HTERT RPE-1 (cell line): ENCODE data around the gene MYL12A.

Experiments
- in situ Hi-C: fragments of 300-500 bp; cut with MboI; formaldehyde crosslinking; loops from 4 replicates; pipeline ENCODE4 v1.14.3; 2020; ENCODE audit warnings: low sequenced_read_pairs

MYL12A gene

DNA sequence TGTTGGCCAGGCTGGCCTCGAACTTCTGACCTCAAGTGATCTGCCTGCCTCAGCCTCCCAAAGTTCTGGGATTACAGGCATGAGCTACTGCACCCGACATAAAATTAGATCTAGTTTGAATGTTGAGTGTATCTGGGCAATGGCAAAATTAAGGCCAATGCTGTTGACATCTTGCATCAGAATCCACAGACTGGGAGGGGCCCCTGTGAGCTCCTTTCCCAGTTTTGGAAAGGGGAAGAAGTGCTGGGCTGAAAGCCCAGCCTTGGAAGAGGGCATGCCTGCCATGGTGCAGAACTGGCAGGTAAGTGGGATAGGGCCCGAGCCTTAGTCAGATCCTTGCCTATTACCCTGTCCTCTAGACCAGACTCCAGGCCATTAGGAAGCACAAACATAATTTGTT lies 23.4 kb upstream of the MYL12A start:
- in situ Hi-C loops, result no loop called here

DNA sequence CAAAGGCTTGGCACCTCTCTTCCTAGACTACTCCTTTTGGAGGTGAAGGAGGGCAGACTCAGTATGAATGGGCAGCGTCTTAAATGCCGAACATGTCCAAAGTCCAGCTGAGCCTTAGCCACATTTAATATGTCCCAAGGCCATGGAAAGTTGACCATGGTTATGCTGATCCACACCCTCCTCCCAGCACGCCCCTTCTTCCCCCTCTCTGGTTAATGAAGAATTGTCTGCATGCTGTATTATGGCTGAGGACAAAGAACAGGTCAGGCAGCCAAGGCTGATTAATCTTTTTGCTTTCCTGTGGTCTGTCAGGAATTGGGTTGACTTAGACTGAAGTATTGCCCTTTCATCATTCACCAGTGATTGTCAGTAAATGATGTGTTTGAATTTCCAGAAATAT lies 22.0 kb upstream of the MYL12A start:
- in situ Hi-C loops, result no loop called here

- in situ Hi-C loops, result no loop called here
These were observed 21.6 kb upstream of the MYL12A start for GRCh38 chr18:3226048-3226447.

DNA sequence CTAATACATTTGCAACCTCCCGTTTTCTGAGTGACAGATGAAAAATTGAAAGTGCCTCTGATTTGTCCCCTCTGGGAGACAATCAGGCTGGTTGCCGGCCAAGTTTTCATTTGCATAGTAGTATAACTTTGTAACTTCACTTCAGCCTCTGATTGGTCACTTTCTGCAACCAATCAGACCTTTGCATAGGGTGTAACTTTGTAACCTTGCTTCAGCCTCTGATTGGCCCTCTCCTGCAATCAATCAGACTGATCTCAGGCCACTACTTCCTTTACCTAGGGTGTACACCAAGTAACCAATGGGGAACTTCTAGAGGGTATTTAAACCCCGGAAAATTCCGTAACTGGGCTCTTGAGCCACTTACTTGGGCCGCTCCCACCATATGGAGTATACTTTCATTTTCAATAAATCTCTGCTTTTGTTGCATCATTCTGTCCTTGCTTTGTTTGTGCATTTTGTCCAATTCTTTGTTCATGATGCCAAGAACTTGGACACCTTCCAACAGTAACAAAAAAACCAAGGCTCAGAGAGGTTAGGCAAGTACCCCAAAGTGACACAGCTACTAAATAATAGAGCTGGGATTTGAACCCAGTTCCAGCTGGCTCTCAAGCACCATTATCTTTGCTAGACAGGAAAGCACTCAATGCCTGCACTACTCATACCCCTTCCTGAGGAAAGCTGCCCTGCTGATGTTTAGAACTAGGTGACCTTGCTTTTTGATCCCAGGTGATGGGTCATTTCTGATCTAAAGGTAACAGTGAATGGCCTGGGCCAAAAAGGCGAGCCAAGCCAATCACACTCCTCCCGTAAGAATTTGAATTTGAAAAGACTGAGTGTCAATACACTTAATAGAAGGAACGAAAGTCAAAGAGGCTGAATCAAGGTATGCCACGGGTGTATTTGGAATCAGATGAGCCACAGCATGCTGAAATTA lies 16.9 kb upstream of the MYL12A start:
- in situ Hi-C loops, result no loop called here

GRCh38 chr18:3233004-3233403 lies 14.6 kb upstream of the MYL12A start:
- in situ Hi-C loops, result no loop called here

DNA sequence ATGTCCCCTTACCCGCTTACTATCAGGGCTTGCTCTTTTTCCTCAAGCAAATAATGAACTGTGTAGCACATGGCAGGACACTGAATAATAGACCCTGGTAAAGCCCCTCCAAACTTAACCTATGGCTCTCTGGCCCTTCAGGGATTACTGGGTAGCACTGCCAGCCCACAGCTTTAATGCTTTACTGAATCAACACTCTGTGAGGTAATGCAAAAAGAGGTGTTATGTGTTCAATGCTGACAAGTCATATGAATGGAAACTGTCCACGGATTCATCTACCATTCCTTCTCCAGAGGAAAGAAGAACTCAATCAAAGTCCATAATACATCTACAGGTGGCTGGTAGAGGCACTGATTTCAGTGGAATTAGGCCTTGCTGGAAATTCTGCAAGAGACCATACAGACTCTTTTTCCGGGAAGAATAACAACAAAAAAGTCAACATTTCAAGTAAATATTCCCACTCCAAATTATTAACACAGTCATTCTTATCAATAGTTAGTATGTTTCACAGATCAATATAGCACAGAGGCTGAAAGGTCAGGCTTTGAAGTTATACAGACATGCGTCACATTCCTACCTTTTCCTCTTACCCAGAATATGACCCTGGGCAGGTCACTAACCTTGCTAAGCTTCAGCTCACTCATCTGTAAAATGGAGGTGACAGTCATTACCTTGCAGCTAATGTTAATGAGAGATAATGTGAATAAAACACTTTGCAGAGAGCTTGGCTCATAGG lies 14.0 kb upstream of the MYL12A start:
- in situ Hi-C loops, result no loop called here

DNA sequence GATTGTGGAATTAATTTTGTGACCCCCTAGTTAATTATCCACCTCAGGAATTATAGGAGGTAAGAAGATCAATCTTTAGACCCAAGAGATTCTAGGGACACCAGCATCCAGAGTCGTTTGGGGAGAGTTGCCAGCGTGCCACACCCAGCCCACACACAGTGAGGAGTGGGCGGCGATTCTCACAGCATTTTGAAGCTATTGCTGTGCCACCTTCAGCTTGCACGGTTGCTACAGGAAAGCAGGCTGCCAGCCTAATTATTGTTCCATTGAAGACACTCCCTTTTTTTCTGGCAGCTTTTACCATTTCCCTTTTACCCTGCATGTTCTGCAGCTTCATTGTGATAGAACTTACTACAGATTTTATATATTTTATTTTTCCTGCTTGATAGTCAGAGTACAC lies 13.1 kb upstream of the MYL12A start:
- in situ Hi-C loops, result no loop called here

- in situ Hi-C loops, result no loop called here
These were observed 11.8 kb upstream of the MYL12A start for GRCh38 chr18:3235846-3236245.

GRCh38 chr18:3236470-3236869 lies 11.1 kb upstream of the MYL12A start:
- in situ Hi-C loops, result no loop called here

- in situ Hi-C loops, result no loop called here
These were observed 8.9 kb upstream of the MYL12A start for GRCh38 chr18:3238742-3239141.

- in situ Hi-C loops, result no loop called here
These were observed 2.4 kb upstream of the MYL12A start for GRCh38 chr18:3245185-3245564.

- in situ Hi-C loops, result no loop called here
These were observed 1.6 kb upstream of the MYL12A start for GRCh38 chr18:3245853-3246634.

DNA sequence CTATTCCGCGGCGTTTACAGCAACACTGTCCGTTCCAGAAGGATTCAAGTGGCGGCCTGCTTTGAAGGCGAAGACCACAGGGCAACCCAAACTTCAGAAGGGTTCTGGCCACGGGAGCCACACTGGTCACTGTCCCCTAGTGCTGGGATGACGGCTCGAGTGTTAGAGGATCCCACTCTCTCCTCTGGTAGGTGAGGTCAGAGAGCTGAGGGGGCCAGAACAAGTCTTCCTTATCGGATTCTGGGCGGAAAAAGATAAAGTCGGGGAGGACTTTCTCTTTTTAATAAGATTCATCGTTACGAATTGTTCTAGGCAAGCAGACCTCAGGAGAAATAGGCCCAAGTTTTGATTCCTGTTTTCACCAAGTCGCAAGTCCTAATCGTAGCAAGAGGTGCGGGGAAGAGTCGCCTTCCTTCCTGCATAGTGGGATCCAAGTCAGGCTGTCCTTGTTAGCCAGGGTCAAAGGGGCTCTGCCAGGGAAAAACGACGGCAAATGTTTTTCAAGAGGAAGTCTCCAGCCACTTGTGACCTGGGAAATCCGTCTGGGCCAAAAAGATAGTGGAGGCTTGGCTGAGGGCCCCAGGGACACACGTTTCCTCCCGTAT lies 864 bp upstream of the MYL12A start:
- in situ Hi-C loops, result no loop called here

DNA sequence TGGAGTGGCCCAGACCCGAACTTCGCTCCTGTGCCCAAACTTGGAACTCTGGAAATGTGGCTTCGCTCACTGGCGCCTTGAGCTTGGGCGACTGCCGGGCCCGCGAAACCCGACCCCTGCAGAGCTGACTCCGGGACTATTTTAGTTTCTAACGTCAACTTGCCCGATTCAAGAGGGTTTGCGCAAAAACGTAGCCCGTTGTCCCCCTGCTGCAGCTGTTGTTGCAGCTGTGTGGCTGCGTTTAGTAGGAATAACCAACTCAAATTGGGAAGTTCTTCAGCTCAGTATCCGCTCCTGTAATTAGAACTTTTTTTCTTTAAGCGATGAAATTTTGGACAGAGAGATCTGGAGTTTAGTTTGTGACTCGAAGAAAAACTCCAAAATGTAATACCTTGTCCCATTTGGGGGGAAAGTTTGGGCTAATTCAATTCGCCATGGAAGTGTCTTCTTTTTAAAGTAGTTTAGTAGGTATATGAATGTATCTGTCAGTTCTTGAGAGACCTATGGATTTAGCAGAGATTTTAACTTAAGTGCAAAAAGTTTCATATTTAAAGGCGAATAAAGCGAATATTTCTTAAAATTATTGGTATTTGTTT lies 559 bp downstream of the MYL12A start:
- in situ Hi-C loops, result no loop called here

- in situ Hi-C loops, result no loop called here
These were observed 1.2 kb downstream of the MYL12A start for GRCh38 chr18:3248658-3249359.

GRCh38 chr18:3250237-3251107 lies 2.9 kb downstream of the MYL12A start:
- in situ Hi-C loops, result no loop called here

DNA sequence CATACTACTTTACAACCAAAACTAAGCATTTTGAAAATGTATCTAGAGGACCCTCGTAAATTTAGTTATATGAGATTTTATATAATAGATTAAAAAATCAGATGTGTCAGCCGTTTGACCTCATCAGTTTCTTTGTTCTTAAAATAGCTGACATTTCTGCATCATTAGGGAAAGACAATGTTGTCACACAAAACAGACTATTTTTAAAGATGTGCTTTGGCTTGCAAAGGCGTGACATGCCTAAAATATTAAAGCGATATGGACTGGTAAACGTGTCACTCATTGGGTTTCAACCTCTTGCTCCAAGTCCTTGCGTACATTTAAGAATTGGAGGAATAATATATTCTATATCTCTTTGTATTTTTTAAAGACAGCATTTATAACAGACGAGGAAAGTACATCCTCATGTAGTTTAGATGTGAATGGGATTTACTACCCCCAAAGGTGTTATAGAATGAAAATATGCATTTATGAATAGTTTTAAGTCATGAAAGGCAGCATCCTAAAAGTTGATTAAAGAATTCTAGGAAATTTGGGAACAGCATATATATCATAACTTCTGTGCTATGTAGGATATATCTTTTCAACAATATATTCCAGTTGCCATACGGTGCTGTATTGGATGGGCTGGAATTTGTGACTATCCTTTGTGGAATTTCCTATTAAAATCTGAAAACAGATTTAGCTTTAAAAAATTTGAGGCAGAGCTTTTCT lies 3.8 kb downstream of the MYL12A start:
- in situ Hi-C loops, result no loop called here

- in situ Hi-C loops, result no loop called here
These were observed 4.3 kb downstream of the MYL12A start for GRCh38 chr18:3251963-3252277.

DNA sequence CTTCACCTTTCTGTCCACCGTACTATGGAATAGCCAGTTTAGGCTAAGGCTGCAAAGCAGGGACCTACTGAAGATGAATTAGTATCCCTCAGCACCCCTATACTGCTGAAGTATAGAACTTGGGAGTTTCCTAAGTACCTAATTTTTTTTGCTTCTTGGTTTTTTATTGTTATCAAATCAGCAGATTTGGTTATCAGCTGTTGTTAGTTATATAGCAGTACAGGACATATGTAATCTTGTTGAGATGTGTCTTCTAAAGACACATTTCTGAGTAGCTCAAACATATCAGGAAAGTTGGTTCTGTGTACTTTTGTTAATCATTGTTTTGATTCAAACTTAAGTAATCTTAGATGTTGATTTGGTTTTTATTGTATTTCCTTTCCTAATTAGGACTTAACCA lies 5.2 kb downstream of the MYL12A start:
- in situ Hi-C loops, result no loop called here
